ENCODE data around the gene NRXN3. TPM values are rescaled to one million over a fixed set of nuclear protein-coding genes. Genes with fewer than 3 reads are reported as not detected.

Gene NRXN3
- polyA plus RNA-seq, 1 experiment = 7.0 TPM

- Histone ChIP-seq H3K4me3 (ENCODE audit: low read depth, low read length) (no peak overlapping the region), H3K36me3 (ENCODE audit: control insufficient read depth, insufficient read depth, low read length) (no peaks in the 10 kb centered on the region), H3K27me3 (ENCODE audit: control insufficient read depth, insufficient read depth, low read length) (no peaks in the 10 kb centered on the region)
- DNase-seq (ENCODE audit: low read depth) = no peak
- TF ChIP-seq CTCF (IDR thresholded peaks at IDR 0.05; ENCODE audit: insufficient read depth, low read depth, low read length) = no peak
- POLR2A ChIA-PET = no interaction called here
- CTCF ChIA-PET = no interaction called here
Observed at GRCh38 chr14:78344290-78344689, 174.1 kb downstream of the NRXN3 start.

GRCh38 chr14:78345131-78345744, 175.1 kb downstream of the NRXN3 start:
- CTCF ChIA-PET = no interaction called here

GRCh38 chr14:78346747-78347146, 176.6 kb downstream of the NRXN3 start:
- no peak for DNase-seq (ENCODE audit: low read depth)
- TF ChIP-seq CTCF (IDR thresholded peaks at IDR 0.05; ENCODE audit: insufficient read depth, low read depth, low read length) = no peak
- ChIA-PET POLR2A (no interaction called here), CTCF (no interaction called here)
- Histone ChIP-seq H3K4me3 (ENCODE audit: low read depth, low read length) (no peak overlapping the region), H3K36me3 (ENCODE audit: control insufficient read depth, insufficient read depth, low read length) (no peaks in the 10 kb centered on the region), H3K27me3 (ENCODE audit: control insufficient read depth, insufficient read depth, low read length) (no peaks in the 10 kb centered on the region)

More at GRCh38 chr14:78345131-78345744, 175.1 kb downstream of the NRXN3 start:
- H3K36me3 ChIP-seq (ENCODE audit: control insufficient read depth, insufficient read depth, low read length) = no peaks in the 10 kb centered on the region
- POLR2A ChIA-PET = no interaction called here
- no peak for DNase-seq (ENCODE audit: low read depth)
- H3K27me3 ChIP-seq (ENCODE audit: control insufficient read depth, insufficient read depth, low read length) = no peaks in the 10 kb centered on the region
- no peak for TF ChIP-seq CTCF (IDR thresholded peaks at IDR 0.05; ENCODE audit: insufficient read depth, low read depth, low read length)
- no peak overlapping the region for H3K4me3 ChIP-seq (ENCODE audit: low read depth, low read length)

GRCh38 chr14:78355109-78355508, 184.9 kb downstream of the NRXN3 start:
- no peaks in the 10 kb centered on the region for H3K27me3 ChIP-seq (ENCODE audit: control insufficient read depth, insufficient read depth, low read length)
- ChIA-PET POLR2A (no interaction called here), CTCF (no interaction called here)
- TF ChIP-seq CTCF (IDR thresholded peaks at IDR 0.05; ENCODE audit: insufficient read depth, low read depth, low read length) = no peak
- no peak for DNase-seq (ENCODE audit: low read depth)
- no peak overlapping the region for H3K4me3 ChIP-seq (ENCODE audit: low read depth, low read length)
- H3K36me3 ChIP-seq (ENCODE audit: control insufficient read depth, insufficient read depth, low read length) = no peaks in the 10 kb centered on the region

GRCh38 chr14:78356391-78356790, 186.2 kb downstream of the NRXN3 start:
- ChIA-PET CTCF (no interaction called here), POLR2A (no interaction called here)
- no peak for DNase-seq (ENCODE audit: low read depth)
- no peak for TF ChIP-seq CTCF (IDR thresholded peaks at IDR 0.05; ENCODE audit: insufficient read depth, low read depth, low read length)
- Histone ChIP-seq H3K36me3 (ENCODE audit: control insufficient read depth, insufficient read depth, low read length) (no peaks in the 10 kb centered on the region), H3K4me3 (ENCODE audit: low read depth, low read length) (no peak overlapping the region), H3K27me3 (ENCODE audit: control insufficient read depth, insufficient read depth, low read length) (no peaks in the 10 kb centered on the region)

Measured in BJ (cell line).